Upper lobe of left lung (tissue), 6 donors: ENCODE results near the gene LAMA2. TPM values are rescaled to one million over a fixed set of nuclear protein-coding genes. Genes with fewer than 3 reads are reported as not detected.

Source experiments
- ATAC-seq, 2 donors: fragments of 200-7000 bp; cut with Tn5 transposase; one replicate each; pipeline ENCODE4 v1.9.1; 2022; ENCODE audit warnings: mild to moderate bottlenecking in 2 of 2, moderate library complexity in 2 of 2; ENCODE audit not compliant: low FRiP score in 2 of 2
- DNase-seq, 2 donors: peaks; one replicate each; pipeline ENCODE4 v3.0.0-alpha.2; 2019 to 2020
- H3K27ac ChIP-seq, 4 donors: fragments of 200-600 bp; sonication (generic); one replicate each; pipeline ENCODE4 v1.5.1; 2016 to 2019
- H3K27me3 ChIP-seq, 4 donors: fragments of 200-600 bp; sonication (generic); one replicate each; pipeline ENCODE4 v1.5.1; 2017 to 2019
- H3K36me3 ChIP-seq, 4 donors: fragments of 200-600 bp; sonication (generic); one replicate each; pipeline ENCODE4 v1.5.1; 2016 to 2019
- H3K4me1 ChIP-seq, 4 donors: fragments of 200-600 bp; sonication (generic); one replicate each; pipeline ENCODE4 v1.5.1; 2018 to 2019
- H3K4me3 ChIP-seq, 4 donors: fragments of 200-600 bp; sonication (generic); one replicate each; pipeline ENCODE4 v1.5.1; 2017 to 2019; ENCODE audit warnings: mild to moderate bottlenecking in 2 of 4, moderate library complexity in 1 of 4
- H3K9me3 ChIP-seq, 4 donors: fragments of 200-600 bp; sonication (generic); one replicate each; pipeline ENCODE4 v1.5.1; 2018 to 2019
- EP300 ChIP-seq, 4 donors: sonication (generic); formaldehyde crosslinking; IDR thresholded peaks; one replicate each; pipeline ENCODE4 v1.5.1; 2017; ENCODE audit warnings: antibody characterized with exemption in 4 of 4, control low read depth in 2 of 4
- POLR2A ChIP-seq, 4 donors: fragments of 450-650 bp; IDR thresholded peaks; one replicate each; pipeline ENCODE4 v1.5.1; 2016 to 2017; ENCODE audit warnings: antibody characterized with exemption in 4 of 4, mild to moderate bottlenecking in 2 of 4
- POLR2AphosphoS5 ChIP-seq, 2 donors: sonication (generic); formaldehyde crosslinking; IDR thresholded peaks; one replicate each; pipeline ENCODE4 v1.5.1; 2017; ENCODE audit warnings: antibody characterized with exemption in 2 of 2
- WGBS, 2 donors: methylation state at CpG; one replicate each; pipeline ENCODE4 v1.1.5; 2017 to 2018; 5-methylcytosine and 5-hydroxymethylcytosine counted together
- total RNA-seq, 6 donors: library from RNA; depleted of rRNA in 4 of 6; stranded (reverse); fragments of >200 nt in 4 of 6; gene quantifications; one replicate each; pipeline versions ENCODE4 v1.1.0 to v1.2.1, GENCODE V29; 2016 to 2021
- TF ChIP-seq, protein P1 (sequence below), 6 experiments: fragments of 450-650 bp in 4 of 6; fragments of 200-600 bp in 2 of 6; sonication (generic) in 2 of 6; IDR thresholded peaks; one replicate each; pipeline ENCODE4 v1.5.1; 2016 to 2019; ENCODE audit warnings: antibody characterized with exemption in 6 of 6
- donor health status: DM: no; HTN: no; CAD: no; lungs with moderate emphysema.
- donor health status: DM: no; HTN: yes; CAD: no; lungs with severe emphysema.

The LAMA2 gene
- total RNA-seq, 6 donors from 2014 or later, result 41.9 to 82.8 (median 62.4) TPM

DNA sequence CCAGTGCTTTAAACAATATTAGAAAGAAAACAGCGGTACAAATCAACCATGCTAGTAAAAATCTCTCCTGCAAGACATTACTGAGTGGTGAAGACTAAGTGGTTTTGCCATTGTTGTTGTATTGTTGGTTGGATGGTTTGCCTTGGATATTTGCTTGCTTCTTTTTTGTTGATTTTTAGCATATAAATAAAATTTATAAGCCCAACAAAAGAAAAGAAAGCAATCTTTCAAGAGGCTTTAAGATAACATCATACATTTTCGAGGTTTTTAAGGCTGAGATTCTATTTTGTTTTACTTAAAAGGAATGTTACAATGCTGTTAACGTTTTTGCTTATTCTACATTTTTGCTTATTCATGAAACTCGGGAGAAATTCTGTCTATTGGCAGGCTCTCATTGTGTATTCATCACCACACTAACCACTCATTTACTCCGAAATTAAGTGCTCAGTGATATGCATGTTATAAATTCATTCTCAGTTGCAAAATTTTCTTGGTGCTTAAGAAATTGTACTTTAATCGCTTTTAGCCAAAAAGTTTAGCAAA is 139.1 kb downstream of the LAMA2 start:
- whole genome bisulfite sequencing, 2 donors, result 67 to 73% methylated on average over 6 of the region's 6 CpGs

DNA sequence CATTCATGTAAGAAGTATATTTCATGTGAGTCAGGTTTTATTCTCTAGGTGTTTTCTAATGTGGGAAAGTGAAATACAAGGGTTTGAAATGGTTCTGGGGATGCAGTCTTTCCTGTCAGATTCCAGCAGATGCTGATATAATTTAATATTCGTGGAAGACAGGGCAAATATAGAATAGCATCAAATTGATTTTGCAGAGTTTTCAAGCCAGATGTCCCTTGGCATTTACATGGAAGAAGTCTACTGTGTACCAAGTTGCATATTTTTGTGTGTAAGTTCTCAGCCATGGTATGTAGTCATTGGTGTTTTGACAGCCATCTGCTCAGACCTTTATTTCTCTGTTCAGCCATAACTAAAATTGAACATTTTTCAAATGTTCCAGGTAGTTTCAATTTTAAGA is 143.7 kb downstream of the LAMA2 start:
- H3K27ac ChIP-seq, result no peak overlapping the region
- DNase-seq (no peak), ATAC-seq (no peak)
- H3K9me3 ChIP-seq, result no peaks in the 10 kb centered on the region
- WGBS, 2 donors, result 80 to 82% methylated on average over 1 of the region's 1 CpG
- H3K27me3 ChIP-seq, result no peaks in the 10 kb centered on the region
- TF ChIP-seq POLR2A (IDR thresholded peaks at IDR 0.05), result no peak
- no peak for TF ChIP-seq POLR2AphosphoS5 (IDR thresholded peaks at IDR 0.05)
- no peak for TF ChIP-seq EP300 (IDR thresholded peaks at IDR 0.05)
- TF ChIP-seq, protein P1, sequence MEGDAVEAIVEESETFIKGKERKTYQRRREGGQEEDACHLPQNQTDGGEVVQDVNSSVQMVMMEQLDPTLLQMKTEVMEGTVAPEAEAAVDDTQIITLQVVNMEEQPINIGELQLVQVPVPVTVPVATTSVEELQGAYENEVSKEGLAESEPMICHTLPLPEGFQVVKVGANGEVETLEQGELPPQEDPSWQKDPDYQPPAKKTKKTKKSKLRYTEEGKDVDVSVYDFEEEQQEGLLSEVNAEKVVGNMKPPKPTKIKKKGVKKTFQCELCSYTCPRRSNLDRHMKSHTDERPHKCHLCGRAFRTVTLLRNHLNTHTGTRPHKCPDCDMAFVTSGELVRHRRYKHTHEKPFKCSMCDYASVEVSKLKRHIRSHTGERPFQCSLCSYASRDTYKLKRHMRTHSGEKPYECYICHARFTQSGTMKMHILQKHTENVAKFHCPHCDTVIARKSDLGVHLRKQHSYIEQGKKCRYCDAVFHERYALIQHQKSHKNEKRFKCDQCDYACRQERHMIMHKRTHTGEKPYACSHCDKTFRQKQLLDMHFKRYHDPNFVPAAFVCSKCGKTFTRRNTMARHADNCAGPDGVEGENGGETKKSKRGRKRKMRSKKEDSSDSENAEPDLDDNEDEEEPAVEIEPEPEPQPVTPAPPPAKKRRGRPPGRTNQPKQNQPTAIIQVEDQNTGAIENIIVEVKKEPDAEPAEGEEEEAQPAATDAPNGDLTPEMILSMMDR (IDR thresholded peaks at IDR 0.05), result no peak
- H3K36me3 ChIP-seq, result no peaks in the 10 kb centered on the region
- no peak overlapping the region for H3K4me3 ChIP-seq
- H3K4me1 ChIP-seq, result no peaks in the 10 kb centered on the region

More for the DNA sequence above, 139.1 kb downstream of the LAMA2 start:
- Histone ChIP-seq H3K27ac (no peak overlapping the region), H3K36me3 (no peaks in the 10 kb centered on the region), H3K4me3 (no peak overlapping the region), H3K9me3 (no peaks in the 10 kb centered on the region), H3K27me3 (no peaks in the 10 kb centered on the region), H3K4me1 (no peaks in the 10 kb centered on the region)
- DNase-seq (no peak), ATAC-seq (no peak)
- TF ChIP-seq, protein P1 (IDR thresholded peaks at IDR 0.05), result no peak
- TF ChIP-seq EP300 (IDR thresholded peaks at IDR 0.05) (no peak), POLR2A (IDR thresholded peaks at IDR 0.05) (no peak), POLR2AphosphoS5 (IDR thresholded peaks at IDR 0.05) (no peak)

DNA sequence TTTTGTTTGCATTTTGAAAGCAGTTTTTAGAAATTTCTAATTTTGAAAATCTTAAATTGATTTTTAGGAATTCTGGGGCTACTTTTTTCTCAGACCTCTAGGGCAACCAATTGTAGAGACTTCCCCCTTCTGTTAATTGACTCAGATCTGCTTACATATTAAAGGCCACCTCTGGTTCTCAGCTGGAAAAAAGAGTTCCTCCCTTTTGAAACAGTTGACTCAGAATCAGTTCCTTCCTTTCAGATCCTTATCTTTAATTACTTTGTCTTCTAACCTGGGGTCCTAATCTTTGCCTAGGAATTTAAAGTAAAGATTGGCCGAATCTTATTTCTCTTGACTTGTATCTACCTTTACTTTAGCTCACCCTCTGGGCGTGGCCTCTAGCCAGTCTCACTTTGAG is 146.8 kb downstream of the LAMA2 start:
- DNase-seq, result no peak

DNA sequence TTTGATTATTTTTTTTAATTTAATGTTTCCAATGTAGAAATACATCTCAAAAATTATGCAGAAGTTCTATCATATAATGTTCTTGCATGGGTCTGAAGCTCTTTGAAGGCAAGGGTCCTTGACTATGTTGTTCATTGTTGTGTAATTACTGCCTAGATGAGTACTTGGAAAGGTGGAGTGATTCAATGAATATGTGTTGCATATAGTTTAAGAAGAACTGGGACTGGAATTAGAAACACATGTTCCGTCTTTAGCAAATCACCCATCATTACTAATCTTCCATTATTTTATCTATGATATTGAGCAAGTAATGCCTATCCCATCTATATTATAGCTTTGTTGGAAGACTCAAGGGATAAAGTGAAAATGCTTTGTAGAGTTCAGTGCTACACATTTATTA is 147.3 kb downstream of the LAMA2 start:
- DNase-seq (no peak), ATAC-seq (no peak)
- Histone ChIP-seq H3K9me3 (no peaks in the 10 kb centered on the region), H3K36me3 (no peaks in the 10 kb centered on the region), H3K4me3 (no peak overlapping the region), H3K4me1 (no peaks in the 10 kb centered on the region), H3K27me3 (no peaks in the 10 kb centered on the region), H3K27ac (no peak overlapping the region)
- TF ChIP-seq POLR2AphosphoS5 (IDR thresholded peaks at IDR 0.05) (no peak), EP300 (IDR thresholded peaks at IDR 0.05) (no peak), POLR2A (IDR thresholded peaks at IDR 0.05) (no peak)
- TF ChIP-seq, protein P1 (IDR thresholded peaks at IDR 0.05), result no peak
- 100% methylated on average over 1 of the region's 1 CpG for WGBS, 2 donors

More for the DNA sequence above, 146.8 kb downstream of the LAMA2 start:
- TF ChIP-seq POLR2AphosphoS5 (IDR thresholded peaks at IDR 0.05) (no peak), EP300 (IDR thresholded peaks at IDR 0.05) (no peak), POLR2A (IDR thresholded peaks at IDR 0.05) (no peak)
- TF ChIP-seq, protein P1 (IDR thresholded peaks at IDR 0.05), result no peak
- no peak overlapping the region for H3K4me3 ChIP-seq
- no peaks in the 10 kb centered on the region for H3K27me3 ChIP-seq
- H3K27ac ChIP-seq, result no peak overlapping the region
- H3K4me1 ChIP-seq, result no peaks in the 10 kb centered on the region
- 77 to 79% methylated on average over 2 of the region's 2 CpGs for WGBS, 2 donors
- H3K9me3 ChIP-seq, result no peaks in the 10 kb centered on the region
- ATAC-seq, result no peak
- H3K36me3 ChIP-seq, result no peaks in the 10 kb centered on the region

GRCh38 chr6:129031051-129031599 is 148.2 kb downstream of the LAMA2 start:
- DNase-seq (no peak), ATAC-seq (no peak)
- Histone ChIP-seq H3K27me3 (no peaks in the 10 kb centered on the region), H3K4me1 (no peaks in the 10 kb centered on the region), H3K9me3 (no peaks in the 10 kb centered on the region), H3K4me3 (no peak overlapping the region), H3K36me3 (no peaks in the 10 kb centered on the region), H3K27ac (no peak overlapping the region)
- TF ChIP-seq POLR2A (IDR thresholded peaks at IDR 0.05) (no peak), POLR2AphosphoS5 (IDR thresholded peaks at IDR 0.05) (no peak), EP300 (IDR thresholded peaks at IDR 0.05) (no peak)
- TF ChIP-seq, protein P1 (IDR thresholded peaks at IDR 0.05), result no peak
- 41 to 52% methylated on average over 1 of the region's 1 CpG for WGBS, 2 donors
